Ishikawa (cell line): ENCODE results near the gene EIF4A3.

Source experiments
- EGR1 ChIP-seq: IDR thresholded peaks from 2 replicates; pipeline ENCODE4 v1.6.1; 2012
- EP300 ChIP-seq: IDR thresholded peaks from 2 replicates; pipeline ENCODE4 v1.6.1; 2012; ENCODE audit warnings: borderline replicate concordance

DNA sequence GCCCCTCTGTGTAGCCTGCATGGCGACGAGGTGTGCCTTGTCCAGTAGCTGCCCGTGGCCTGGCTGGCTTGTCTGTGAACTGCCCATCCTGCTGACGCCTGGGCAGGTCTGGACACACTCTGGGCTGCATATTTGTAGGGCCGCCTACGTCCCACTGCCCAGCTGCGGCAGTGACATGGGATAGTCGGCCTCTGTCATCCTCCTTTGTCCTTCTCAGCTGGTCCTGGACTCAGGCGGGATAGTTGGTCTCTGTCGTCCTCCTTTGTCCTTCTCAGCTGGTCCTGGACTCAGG, 37.4 kb upstream of the EIF4A3 start:
- TF ChIP-seq EP300 (no peak), EGR1 (no peak)
